HepG2 (cell line): ENCODE data around the gene NEURL4. TPM values are rescaled to one million over a fixed set of nuclear protein-coding genes. Genes with fewer than 3 reads are reported as not detected.

ENCODE experiments used
- ATAC-seq: fragments of 200-7000 bp; cut with Tn5 transposase; 3 replicates; pipeline ENCODE4 v1.9.1; 2020; ENCODE audit warnings: mild to moderate bottlenecking, moderate library complexity
- BruUV-seq: library from RNA; stranded (reverse); fragments of 400-500 nt; replicated peaks from 2 replicates; lab custom pipeline; 2021; lab: Mats Ljungman, UMichigan
- CTCF ChIA-PET: fragments of 300-600 bp; formaldehyde crosslinking; extraction: SDS; loops from one replicate; lab custom pipeline; 2021; ENCODE audit warnings: low total read pairs, inconsistent platforms, low intra/inter-chr PET ratio; lab: Yijun Ruan, JAX
- POLR2A ChIA-PET: fragments of 350-600 bp; sonication (Branson Sonifier 250); formaldehyde crosslinking; loops from one replicate; lab custom pipeline; 2020; ENCODE audit warnings: antibody characterized with exemption, inconsistent platforms; lab: Yijun Ruan, JAX
- DNase-seq: peaks from one replicate; pipeline ENCODE4 v3.0.0-alpha.2; 2015; ENCODE audit warnings: low spot score
- FAIRE-seq: peaks from 3 replicates; lab custom pipeline; 2011; peaks lifted over from hg19 to GRCh38; lab: Jason Lieb, UNC
- H2AFZ ChIP-seq: one replicate; pipeline ENCODE4 v1.6.1; 2011; ENCODE audit warnings: low read length, inconsistent platforms
- H3K27ac ChIP-seq: fragments of 300-600 bp; 3 replicates; pipeline ENCODE4 v1.8.0; 2011; ENCODE audit warnings: mixed run types, mild to moderate bottlenecking, mixed read lengths, low read length, inconsistent platforms; ENCODE audit not compliant: insufficient read depth; ENCODE audit errors: extremely low read length
- H3K27me3 ChIP-seq, 2 experiments: fragments of 200-600 bp in 1 of 2; 2 replicates in 1 of 2; 3 replicates in 1 of 2; pipeline versions ENCODE4 v1.6.0 to v1.8.0; 2011; ENCODE audit warnings: low read length in 2 of 2, mild to moderate bottlenecking in 2 of 2, moderate library complexity in 2 of 2, inconsistent platforms in 1 of 2; ENCODE audit not compliant: insufficient read depth in 2 of 2, control insufficient read depth in 1 of 2
- H3K36me3 ChIP-seq, 2 experiments: fragments of 200-600 bp in 1 of 2; replicated peaks in 1 of 2; 2 replicates in 1 of 2; 3 replicates in 1 of 2; pipeline versions ENCODE4 v1.5.1 to v1.8.0; 2011; ENCODE audit warnings: low read length in 2 of 2, inconsistent platforms in 1 of 2; ENCODE audit not compliant: insufficient read depth in 2 of 2, control insufficient read depth in 1 of 2
- H3K4me1 ChIP-seq: 2 replicates; pipeline ENCODE4 v1.5.1; 2012; ENCODE audit warnings: low read length, inconsistent platforms; ENCODE audit not compliant: insufficient read depth
- H3K4me2 ChIP-seq: 2 replicates; pipeline ENCODE4 v1.6.0; 2011; ENCODE audit warnings: low read depth, low read length, inconsistent platforms
- H3K4me3 ChIP-seq, 3 experiments: fragments of 200-600 bp in 1 of 3; sonication (generic), shearing (Covaris generic) in 1 of 3; replicated peaks in 1 of 3; 2 replicates each; pipeline ENCODE4 v1.5.1; 2011 to 2016; ENCODE audit warnings: low read length in 3 of 3, inconsistent platforms in 2 of 3, low read depth in 2 of 3, mild to moderate bottlenecking in 2 of 3, control low read depth in 1 of 3, mixed read lengths in 1 of 3; ENCODE audit not compliant: insufficient read depth in 1 of 3
- H3K79me2 ChIP-seq: one replicate; pipeline ENCODE4 v1.6.1; 2011; ENCODE audit warnings: low read length, inconsistent platforms; ENCODE audit not compliant: insufficient read depth
- H3K9ac ChIP-seq: 2 replicates; pipeline ENCODE4 v1.6.0; 2011; ENCODE audit warnings: mild to moderate bottlenecking, low read depth, low read length, inconsistent platforms; ENCODE audit not compliant: insufficient read depth
- H3K9me3 ChIP-seq: 2 replicates; pipeline ENCODE4 v1.5.1; 2012; ENCODE audit warnings: mild to moderate bottlenecking, low read length
- H4K20me1 ChIP-seq: 2 replicates; pipeline ENCODE4 v1.6.0; 2011; ENCODE audit warnings: inconsistent platforms, mild to moderate bottlenecking, low read length, moderate library complexity; ENCODE audit not compliant: insufficient read depth
- NR2F2 ChIP-seq: IDR thresholded peaks from 2 replicates; pipeline ENCODE4 v1.6.1; 2012; ENCODE audit warnings: low read depth, inconsistent platforms, borderline replicate concordance
- TAF1 ChIP-seq: sonication (generic); formaldehyde crosslinking; IDR thresholded peaks from 2 replicates; pipeline ENCODE4 v1.4.0; 2020; ENCODE audit warnings: missing genetic modification reagents
- ZBTB34 ChIP-seq: sonication (generic); formaldehyde crosslinking; IDR thresholded peaks from 2 replicates; pipeline ENCODE4 v1.8.0; 2022; ENCODE audit warnings: mild to moderate bottlenecking, missing genetic modification reagents
- WGBS: methylation state at CpG from one replicate; pipeline ENCODE4 v1.1.6; 2017; ENCODE audit warnings: low lambda C conversion rate; 5-methylcytosine and 5-hydroxymethylcytosine counted together
- in situ Hi-C: cut with HindIII; loops from 2 replicates; pipeline ENCODE4 v1.10.0; 2017; ENCODE audit warnings: low pct_unique_long_range_greater_than_20kb; ENCODE audit not compliant: extremely low pct_ligation_motif_present
- intact Hi-C: fragments of 100-400 bp; cut with micrococcal nuclease; formaldehyde crosslinking; loops from one replicate; pipeline ENCODE4 v1.10.0; 2022; ENCODE audit not compliant: unreplicated experiment
- polyA plus RNA-seq, 8 experiments: library from polyadenylated mRNA; depleted of rRNA in 3 of 8; stranded (reverse) in 7 of 8; unstranded in 1 of 8; fragments of >200 nt; fragmentation: Illumina TruSeq in 4 of 8; extraction: Trizol in 4 of 8; gene quantifications; 2 replicates each; pipeline versions ENCODE4 v1.2.1 to v1.2.3, GENCODE V29; 2011 to 2016; ENCODE audit warnings: low read depth in 4 of 8, missing spikeins in 1 of 8, mixed read lengths in 1 of 8; ENCODE audit not compliant: insufficient read depth in 1 of 8
- total RNA-seq, 5 experiments: library from RNA; depleted of rRNA; stranded (reverse); fragments of >200 nt; fragmentation: Illumina TruSeq; extraction: Trizol; gene quantifications; 2 replicates each; pipeline ENCODE4 v1.2.3, GENCODE V29; 2016; ENCODE audit warnings: low read depth in 1 of 5

NEURL4 gene
- total and polyA plus RNA-seq, 2 of the 13 experiments (the other 11 are each of a cell fraction or from before 2014, with no cell fraction given), result 14.8 to 15.7 TPM

GRCh38 chr17:7330638-7331015, 1.5 kb upstream of the NEURL4 start:
- H3K27ac ChIP-seq, result no peak overlapping the region
- CTCF ChIA-PET, result no interaction called here
- POLR2A ChIA-PET, result interaction anchor here (1.6 to 2.7 kb wide), 4 partner anchors 13 to 79 kb away, joined by 4 to 25 read pairs (median 14); partner anchors contain the start of genes CTDNEP1, ELP5 and SLC2A4

More at GRCh38 chr17:7330638-7331015, 1.5 kb upstream of the NEURL4 start:
- peaks cover 12% of the 10 kb centered on the region for H3K79me2 ChIP-seq
- in situ Hi-C loops, result no loop called here
- ATAC-seq (no peak), DNase-seq (no peak), FAIRE-seq (no peak)
- WGBS, result 60% methylated on average over 8 of the region's 13 CpGs
- no peaks in the 10 kb centered on the region for H3K9me3 ChIP-seq
- H3K4me1 ChIP-seq, result peaks cover 38% of the 10 kb centered on the region
- intact Hi-C loops, result loop anchor here (1.0 kb wide), 1 partner anchor 38 kb away; no protein-coding TSS in a partner anchor
- no TSS peak for BruUV-seq
- peaks cover 0 to 9% of the 10 kb centered on the region in 2 experiments; a peak in 3 of 5 replicates for H3K36me3 ChIP-seq
- H3K9ac ChIP-seq, result 0 out of 2 replicates have a peak overlapping the region, but pooled peaks have one; percentile 46
- H3K4me3 ChIP-seq, result peak overlapping the region; percentile 90 to 97 (median 91); a peak in 5 of 6 replicates
- no peaks in the 10 kb centered on the region for H4K20me1 ChIP-seq
- TF ChIP-seq NR2F2, result no peak
- 0 out of 2 replicates have a peak, but pooled peaks have one; percentile 23 for TF ChIP-seq TAF1 (CRISPR knock-in tag)
- TF ChIP-seq ZBTB34 (CRISPR knock-in tag), result 0 out of 2 replicates have a peak, but pooled peaks have one; percentile 13
- H3K27me3 ChIP-seq, result peaks cover 0 to 4% of the 10 kb centered on the region in 2 experiments; a peak in 3 of 5 replicates
- no peak overlapping the region for H2AFZ ChIP-seq
- peak overlapping the region; percentile 84 for H3K4me2 ChIP-seq
